ENCODE data around the gene C3orf18. TPM values are rescaled to one million over a fixed set of nuclear protein-coding genes. Genes with fewer than 3 reads are reported as not detected.
A peak's percentile ranks its signal among the peaks of the same experiment; 100 is the strongest.

The C3orf18 gene
- total and polyA plus RNA-seq, 7 donors: 1.8 to 28.0 (median 13.3) TPM

GRCh38 chr3:50573566-50574443, 6.3 kb upstream of the C3orf18 start:
- H3K9me3 ChIP-seq: no peaks in the 10 kb centered on the region
- DNase-seq: no peak

GRCh38 chr3:50572801-50573371, 5.3 kb upstream of the C3orf18 start:
- H3K9me3 ChIP-seq: no peaks in the 10 kb centered on the region
- H3K4me3 ChIP-seq: no peak overlapping the region
- peaks cover 0 to 33% (median 23%) of the 10 kb centered on the region in 4 donors for H3K4me1 ChIP-seq
- intact Hi-C loops (cut with DNase I): loop anchor here (1.0 to 5.0 kb wide), 2 partner anchors 41 to 99 kb away; partner anchors contain the start of gene DOCK3
- peak overlapping the region in 2 of 4 donors; percentile 18 to 65 for H3K27ac ChIP-seq
- TF ChIP-seq POLR2A (IDR thresholded peaks at IDR 0.05) (no peak), CTCF (IDR thresholded peaks at IDR 0.05) (no peak), EP300 (IDR thresholded peaks at IDR 0.05) (no peak), POLR2AphosphoS5 (IDR thresholded peaks at IDR 0.05) (no peak)
- H3K27me3 ChIP-seq: no peaks in the 10 kb centered on the region
- 76 to 80% methylated on average over 4 of the region's 4 CpGs for WGBS, 2 donors
- H3K36me3 ChIP-seq: peaks cover 0 to 23% (median 10%) of the 10 kb centered on the region in 4 donors
- DNase-seq: no peak

More at GRCh38 chr3:50573566-50574443, 6.3 kb upstream of the C3orf18 start:
- Histone ChIP-seq H3K4me3 (no peak overlapping the region), H3K36me3 (peaks cover 0 to 28% (median 15%) of the 10 kb centered on the region in 4 donors), H3K27me3 (no peaks in the 10 kb centered on the region), H3K27ac (no peak overlapping the region), H3K4me1 (peaks cover 0 to 23% (median 17%) of the 10 kb centered on the region in 4 donors)
- 70 to 73% methylated on average over 8 of the region's 8 CpGs for WGBS, 2 donors
- TF ChIP-seq CTCF (IDR thresholded peaks at IDR 0.05) (no peak), EP300 (IDR thresholded peaks at IDR 0.05) (no peak), POLR2AphosphoS5 (IDR thresholded peaks at IDR 0.05) (no peak), POLR2A (IDR thresholded peaks at IDR 0.05) (no peak)
- intact Hi-C loops (cut with DNase I): loop anchor here (5.0 kb wide), 1 partner anchor 98 kb away; the partner anchor contains the start of gene DOCK3

GRCh38 chr3:50572158-50572557, 4.6 kb upstream of the C3orf18 start:
- DNase-seq: peak; percentile 88
- no peaks in the 10 kb centered on the region for H3K9me3 ChIP-seq
- WGBS, 2 donors: 6 to 15% methylated on average over 1 of the region's 1 CpG
- TF ChIP-seq POLR2A (IDR thresholded peaks at IDR 0.05): no peak
- peak in 1 of 4 donors; percentile 19 for TF ChIP-seq POLR2AphosphoS5 (IDR thresholded peaks at IDR 0.05)
- TF ChIP-seq CTCF (IDR thresholded peaks at IDR 0.05): peak; percentile 86 to 94 (median 90)
- no peak for TF ChIP-seq EP300 (IDR thresholded peaks at IDR 0.05)
- H3K27me3 ChIP-seq: no peaks in the 10 kb centered on the region
- peaks cover 0 to 16% (median 7%) of the 10 kb centered on the region in 4 donors for H3K36me3 ChIP-seq
- peak overlapping the region in 3 of 4 donors; percentile 18 to 65 (median 24) for H3K27ac ChIP-seq
- no peak overlapping the region for H3K4me3 ChIP-seq
- intact Hi-C loops (cut with DNase I): loop anchor here (1.0 to 5.0 kb wide), 2 partner anchors 42 to 100 kb away; partner anchors contain the start of gene DOCK3
- peaks cover 0 to 35% (median 27%) of the 10 kb centered on the region in 4 donors for H3K4me1 ChIP-seq

- TF ChIP-seq POLR2AphosphoS5 (IDR thresholded peaks at IDR 0.05): no peak
- no peak for TF ChIP-seq POLR2A (IDR thresholded peaks at IDR 0.05)
- no peak for TF ChIP-seq EP300 (IDR thresholded peaks at IDR 0.05)
- TF ChIP-seq CTCF (IDR thresholded peaks at IDR 0.05): no peak
- Histone ChIP-seq H3K4me3 (no peak overlapping the region), H3K4me1 (peaks cover 0 to 42% (median 33%) of the 10 kb centered on the region in 4 donors), H3K27me3 (no peaks in the 10 kb centered on the region), H3K36me3 (peaks cover 0 to 9% (median 4%) of the 10 kb centered on the region in 4 donors), H3K27ac (peak overlapping the region in 2 of 4 donors; percentile 8 to 18), H3K9me3 (no peaks in the 10 kb centered on the region)
- DNase-seq: no peak
- 73 to 87% methylated on average over 4 of the region's 4 CpGs for WGBS, 2 donors
- intact Hi-C loops (cut with DNase I): loop anchor here (5.0 kb wide), 1 partner anchor 101 kb away; the partner anchor contains the start of gene DOCK3
Observed at GRCh38 chr3:50571486-50571885, 3.9 kb upstream of the C3orf18 start.

All from sigmoid colon (tissue), 7 donors.